ENCODE results near the gene NDUFB2. TPM values are rescaled to one million over a fixed set of nuclear protein-coding genes. Genes with fewer than 3 reads are reported as not detected.
A peak's percentile ranks its signal among the peaks of the same experiment; 100 is the strongest.

NDUFB2 gene
- total RNA-seq, 1 donor from 2014 or later, result 326 TPM

GRCh38 chr7:140653319-140654108 is 43.0 kb upstream of the NDUFB2 start:
- Mint-ChIP-seq H3K9me3 (ENCODE audit: unreplicated experiment) (no peaks in the 10 kb centered on the region), H3K27me3 (ENCODE audit: unreplicated experiment) (peaks cover 6% of the 10 kb centered on the region), H3K36me3 (ENCODE audit: low read depth, unreplicated experiment) (no peaks in the 10 kb centered on the region), H3K27ac (ENCODE audit: unreplicated experiment) (no peak overlapping the region), H3K4me1 (ENCODE audit: unreplicated experiment) (peaks cover 8% of the 10 kb centered on the region), H3K4me3 (ENCODE audit: unreplicated experiment) (no peak overlapping the region)
- TF ChIP-seq CTCF (IDR thresholded peaks at IDR 0.05; ENCODE audit: unreplicated experiment), result peak; percentile 80
- DNase-seq (ENCODE audit: low spot score), result peak; percentile 69

- Mint-ChIP-seq H3K4me1 (ENCODE audit: unreplicated experiment) (peaks cover 8% of the 10 kb centered on the region), H3K4me3 (ENCODE audit: unreplicated experiment) (no peak overlapping the region), H3K27ac (ENCODE audit: unreplicated experiment) (no peak overlapping the region), H3K36me3 (ENCODE audit: low read depth, unreplicated experiment) (no peaks in the 10 kb centered on the region), H3K9me3 (ENCODE audit: unreplicated experiment) (no peaks in the 10 kb centered on the region), H3K27me3 (ENCODE audit: unreplicated experiment) (peaks cover 6% of the 10 kb centered on the region)
- no peak for TF ChIP-seq CTCF (IDR thresholded peaks at IDR 0.05; ENCODE audit: unreplicated experiment)
- DNase-seq (ENCODE audit: low spot score), result no peak
These were observed 42.5 kb upstream of the NDUFB2 start for GRCh38 chr7:140654109-140654387.

- DNase-seq (ENCODE audit: low spot score), result no peak
- Mint-ChIP-seq H3K27ac (ENCODE audit: unreplicated experiment) (no peak overlapping the region), H3K4me3 (ENCODE audit: unreplicated experiment) (no peak overlapping the region), H3K36me3 (ENCODE audit: low read depth, unreplicated experiment) (no peaks in the 10 kb centered on the region), H3K4me1 (ENCODE audit: unreplicated experiment) (peaks cover 8% of the 10 kb centered on the region), H3K9me3 (ENCODE audit: unreplicated experiment) (no peaks in the 10 kb centered on the region), H3K27me3 (ENCODE audit: unreplicated experiment) (peaks cover 6% of the 10 kb centered on the region)
- TF ChIP-seq CTCF (IDR thresholded peaks at IDR 0.05; ENCODE audit: unreplicated experiment), result no peak
These were observed 41.8 kb upstream of the NDUFB2 start for GRCh38 chr7:140654661-140655060.

GRCh38 chr7:140655511-140656408 is 40.7 kb upstream of the NDUFB2 start:
- Mint-ChIP-seq H3K4me1 (ENCODE audit: unreplicated experiment) (peaks cover 8% of the 10 kb centered on the region), H3K36me3 (ENCODE audit: low read depth, unreplicated experiment) (no peaks in the 10 kb centered on the region), H3K27me3 (ENCODE audit: unreplicated experiment) (peaks cover 6% of the 10 kb centered on the region), H3K4me3 (ENCODE audit: unreplicated experiment) (no peak overlapping the region), H3K27ac (ENCODE audit: unreplicated experiment) (no peak overlapping the region), H3K9me3 (ENCODE audit: unreplicated experiment) (no peaks in the 10 kb centered on the region)
- no peak for DNase-seq (ENCODE audit: low spot score)
- TF ChIP-seq CTCF (IDR thresholded peaks at IDR 0.05; ENCODE audit: unreplicated experiment), result no peak
